WTC11 (cell line): ENCODE data around the gene TP53BP2. TPM values are rescaled to one million over a fixed set of nuclear protein-coding genes. Genes with fewer than 3 reads are reported as not detected.

ENCODE experiments used
- ATAC-seq: fragments of 200-7000 bp; cut with Tn5 transposase; 2 replicates; pipeline ENCODE4 v1.10.0; 2021; ENCODE audit warnings: mild to moderate bottlenecking, moderate library complexity
- CTCF ChIA-PET: fragments of 300-600 bp; sonication (Branson Sonifier 250); formaldehyde crosslinking; loops from one replicate; lab custom pipeline; 2021; ENCODE audit warnings: antibody characterized with exemption; lab: Charles Lee
- POLR2A ChIA-PET: fragments of 350-600 bp; sonication (Branson Sonifier 250); formaldehyde crosslinking; loops from one replicate; lab custom pipeline; 2021; ENCODE audit warnings: antibody characterized with exemption; lab: Charles Lee
- DNase-seq: peaks from one replicate; pipeline ENCODE4 v3.0.0; 2021; ENCODE audit warnings: low spot score
- H3K27ac Mint-ChIP-seq: 2 replicates; pipeline ENCODE4 v1.8.0; 2021; ENCODE audit warnings: mixed read lengths
- H3K27me3 Mint-ChIP-seq: 2 replicates; pipeline ENCODE4 v1.8.0; 2021; ENCODE audit warnings: low read depth, mild to moderate bottlenecking, moderate library complexity, mixed read lengths
- H3K36me3 Mint-ChIP-seq: 2 replicates; pipeline ENCODE4 v1.8.0; 2021; ENCODE audit warnings: mixed read lengths
- H3K4me1 Mint-ChIP-seq: 2 replicates; pipeline ENCODE4 v1.8.0; 2022; ENCODE audit warnings: mixed read lengths
- H3K4me3 Mint-ChIP-seq: 2 replicates; pipeline ENCODE4 v1.8.0; 2021; ENCODE audit warnings: mild to moderate bottlenecking, moderate library complexity, mixed read lengths
- H3K9me3 Mint-ChIP-seq: 2 replicates; pipeline ENCODE4 v1.8.0; 2021; ENCODE audit warnings: mixed read lengths
- CDX4 ChIP-seq: fragments of 250-450 bp; sonication (Bioruptor Pico); IDR thresholded peaks from 2 replicates; pipeline ENCODE4 v1.9.0; 2021; ENCODE audit warnings: moderate library complexity, mild to moderate bottlenecking, inconsistent platforms, borderline replicate concordance
- CREM ChIP-seq: sonication (generic); formaldehyde crosslinking; IDR thresholded peaks from 2 replicates; pipeline ENCODE4 v1.8.1; 2022; ENCODE audit warnings: mild to moderate bottlenecking, missing genetic modification reagents, moderate library complexity
- CTCF ChIP-seq: fragments of 200-600 bp; IDR thresholded peaks from 2 replicates; pipeline ENCODE4 v1.8.0; 2022; ENCODE audit warnings: antibody characterized with exemption
- FOXK1 ChIP-seq: sonication (generic); formaldehyde crosslinking; IDR thresholded peaks from 2 replicates; pipeline ENCODE4 v1.8.0; 2022; ENCODE audit warnings: mild to moderate bottlenecking, moderate library complexity, missing genetic modification reagents
- FOXP1 ChIP-seq: sonication (generic); formaldehyde crosslinking; IDR thresholded peaks from 2 replicates; pipeline ENCODE4 v1.8.0; 2022; ENCODE audit warnings: missing genetic modification reagents, mild to moderate bottlenecking, moderate library complexity, borderline replicate concordance
- GRHL2 ChIP-seq: fragments of 250-450 bp; sonication (Bioruptor Pico); IDR thresholded peaks from 2 replicates; pipeline ENCODE4 v1.8.0; 2022; ENCODE audit warnings: mild to moderate bottlenecking, moderate library complexity; ENCODE audit not compliant: insufficient replicate concordance, severe bottlenecking
- GTF2I ChIP-seq: fragments of 250-450 bp; sonication (Bioruptor Pico); conservative IDR thresholded peaks from 2 replicates; pipeline ENCODE4 v1.4.0; 2021; ENCODE audit warnings: mild to moderate bottlenecking
- HMGXB4 ChIP-seq: sonication (generic); formaldehyde crosslinking; IDR thresholded peaks from 2 replicates; pipeline ENCODE4 v1.8.1; 2023; ENCODE audit warnings: mild to moderate bottlenecking, moderate library complexity, missing genetic modification reagents
- MAX ChIP-seq: sonication (generic); formaldehyde crosslinking; IDR thresholded peaks from 2 replicates; pipeline ENCODE4 v1.8.0; 2022; ENCODE audit warnings: mild to moderate bottlenecking, missing genetic modification reagents
- NFE2L1 ChIP-seq: sonication (generic); formaldehyde crosslinking; IDR thresholded peaks from 2 replicates; pipeline ENCODE4 v1.8.1; 2023; ENCODE audit warnings: missing genetic modification reagents
- NR2C2 ChIP-seq: sonication (generic); formaldehyde crosslinking; IDR thresholded peaks from 2 replicates; pipeline ENCODE4 v1.8.0; 2022; ENCODE audit warnings: mild to moderate bottlenecking, missing genetic modification reagents
- SMAD3 ChIP-seq: sonication (generic); formaldehyde crosslinking; IDR thresholded peaks from 2 replicates; pipeline ENCODE4 v1.8.0; 2022; ENCODE audit warnings: missing genetic modification reagents, mild to moderate bottlenecking, borderline replicate concordance
- SMAD4 ChIP-seq: sonication (generic); formaldehyde crosslinking; IDR thresholded peaks from 2 replicates; pipeline ENCODE4 v1.8.0; 2022; ENCODE audit warnings: mild to moderate bottlenecking, missing genetic modification reagents
- SP1 ChIP-seq: sonication (generic); formaldehyde crosslinking; conservative IDR thresholded peaks from 2 replicates; pipeline ENCODE4 v1.8.1; 2022; ENCODE audit warnings: missing genetic modification reagents
- ZBTB43 ChIP-seq: sonication (generic); formaldehyde crosslinking; IDR thresholded peaks from 2 replicates; pipeline ENCODE4 v1.8.1; 2023; ENCODE audit warnings: mild to moderate bottlenecking, missing genetic modification reagents
- ZMAT4 ChIP-seq: fragments of 250-450 bp; sonication (Bioruptor Pico); IDR thresholded peaks from 2 replicates; pipeline ENCODE4 v1.9.0; 2021; ENCODE audit warnings: mild to moderate bottlenecking
- ZNF232 ChIP-seq: sonication (generic); formaldehyde crosslinking; IDR thresholded peaks from 2 replicates; pipeline ENCODE4 v1.8.0; 2022; ENCODE audit warnings: mild to moderate bottlenecking, missing genetic modification reagents
- ZNF263 ChIP-seq: sonication (generic); formaldehyde crosslinking; IDR thresholded peaks from 2 replicates; pipeline ENCODE4 v1.8.1; 2022; ENCODE audit warnings: low read depth, mild to moderate bottlenecking, moderate library complexity, missing genetic modification reagents
- ZNF671 ChIP-seq: fragments of 250-450 bp; sonication (Bioruptor Pico); IDR thresholded peaks from 2 replicates; pipeline ENCODE4 v1.8.0; 2021; ENCODE audit warnings: mild to moderate bottlenecking
- total RNA-seq: library from RNA; stranded (reverse); gene quantifications from 3 replicates; pipeline ENCODE4 v1.2.3, GENCODE V29; 2021

The TP53BP2 gene
- total RNA-seq, 1 experiment from 2014 or later: 42.7 TPM

- ChIA-PET POLR2A (no interaction called here), CTCF (interaction anchor here (2.1 to 3.6 kb wide), 5 partner anchors 19 to 53 kb away, joined by 10 to 34 read pairs (median 25); partner anchors contain the start of gene CAPN2)
- TF ChIP-seq ZNF671 (CRISPR knock-in tag) (no peak), GRHL2 (CRISPR knock-in tag) (no peak), SMAD3 (no peak), CDX4 (no peak), NFE2L1 (CRISPR knock-in tag) (no peak), ZMAT4 (CRISPR knock-in tag) (no peak), SMAD4 (no peak), GTF2I (CRISPR knock-in tag) (no peak), ZNF232 (CRISPR knock-in tag) (no peak), MAX (no peak)
- H3K4me1 Mint-ChIP-seq: peaks cover 17% of the 10 kb centered on the region
- H3K27me3 Mint-ChIP-seq: peaks cover 30% of the 10 kb centered on the region
- H3K27ac Mint-ChIP-seq: no peak overlapping the region
- ATAC-seq (no peak), DNase-seq (no peak)
- no peaks in the 10 kb centered on the region for H3K9me3 Mint-ChIP-seq
- no peak overlapping the region for H3K4me3 Mint-ChIP-seq
- peaks cover 3% of the 10 kb centered on the region; the same call in 1 of the 2 replicates for H3K36me3 Mint-ChIP-seq
Measured at GRCh38 chr1:223750730-223751570, 94.8 kb downstream of the TP53BP2 start.

- CTCF ChIA-PET: interaction anchor here (0.8 to 3.6 kb wide), 23 partner anchors 10 to 303 kb away, joined by 3 to 34 read pairs (median 6); partner anchors contain the start of gene CAPN2
- POLR2A ChIA-PET: interaction anchor here (0.6 to 1.0 kb wide), 2 partner anchors 36 to 560 kb away, joined by 3 to 4 read pairs; partner anchors contain the start of gene CAPN2
- ATAC-seq (peak; percentile 59), DNase-seq (peak; percentile 57)
- Mint-ChIP-seq H3K27ac (no peak overlapping the region), H3K36me3 (peaks cover 3% of the 10 kb centered on the region; the same call in 1 of the 2 replicates), H3K4me3 (peak overlapping the region; percentile 82), H3K27me3 (peaks cover 30% of the 10 kb centered on the region), H3K4me1 (peaks cover 17% of the 10 kb centered on the region), H3K9me3 (no peaks in the 10 kb centered on the region)
- TF ChIP-seq NR2C2 (CRISPR knock-in tag) (peak; percentile 60; the same call in 1 of the 2 replicates), FOXP1 (CRISPR knock-in tag) (peak; percentile 65; the same call in 1 of the 2 replicates), CREM (CRISPR knock-in tag) (peak; percentile 40; the same call in 1 of the 2 replicates), HMGXB4 (CRISPR knock-in tag) (peak; percentile 94), FOXK1 (CRISPR knock-in tag) (no peak), CTCF (peak; percentile 83), SP1 (CRISPR knock-in tag) (0 out of 2 replicates have a peak, but pooled peaks have one; percentile 42), ZBTB43 (CRISPR knock-in tag) (no peak), ZNF263 (CRISPR knock-in tag) (no peak), MAX (peak; percentile 73), SMAD4 (no peak)
Measured at GRCh38 chr1:223748773-223749733, 96.7 kb downstream of the TP53BP2 start.
